Measurements from ENCODE around the gene DDB1. TPM values are rescaled to one million over a fixed set of nuclear protein-coding genes. Genes with fewer than 3 reads are reported as not detected.
A peak's percentile ranks its signal among the peaks of the same experiment; 100 is the strongest.

Gene DDB1
- total RNA-seq, 1 donor from 2014 or later = 328 TPM

- DNase-seq = no peak
These were observed 1.8 kb upstream of the DDB1 start for GRCh38 chr11:61334434-61335354.

DNA sequence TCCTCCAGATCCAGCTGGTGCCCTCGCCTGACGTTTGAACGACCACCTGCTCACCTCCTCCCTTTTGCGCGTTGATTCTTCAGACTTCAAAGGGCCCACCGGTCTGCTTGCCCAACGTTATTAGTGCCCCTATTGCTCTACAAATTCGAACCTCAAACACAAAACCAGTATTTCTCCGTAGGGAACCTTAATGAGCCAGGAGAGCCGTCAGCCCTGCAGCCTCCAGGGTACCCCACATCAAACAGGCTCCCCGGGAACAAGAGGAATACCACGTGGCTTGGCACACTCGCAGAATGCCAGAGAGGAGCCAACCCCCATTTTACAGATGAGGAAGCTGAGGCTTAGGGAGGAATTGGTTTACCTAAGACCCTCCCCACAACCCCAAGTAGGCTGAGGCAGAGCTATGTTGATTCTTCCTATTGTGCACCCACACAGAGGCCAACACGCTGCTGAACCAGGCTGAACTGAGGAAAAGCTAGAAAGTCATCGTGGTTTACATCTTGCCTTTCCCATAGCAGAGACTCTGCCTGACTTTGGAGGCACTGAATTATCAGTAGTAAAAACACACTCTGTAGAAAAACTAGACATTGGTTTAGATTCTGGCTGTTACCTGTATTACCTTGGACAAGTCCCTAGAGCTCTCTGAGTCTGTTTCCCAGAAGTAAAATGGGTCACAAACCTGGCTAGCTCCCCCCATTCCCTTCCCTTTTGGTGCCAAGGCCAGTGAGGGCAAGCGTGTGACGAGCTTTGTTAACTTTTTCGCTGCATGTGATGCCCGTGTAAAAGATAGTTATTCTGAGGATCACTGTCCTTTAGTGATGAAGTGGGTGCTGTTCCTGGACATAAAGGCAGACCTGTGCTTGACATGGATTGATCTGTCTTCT lies 887 bp upstream of the DDB1 start:
- no peak for DNase-seq

- peak; percentile 42 for DNase-seq
These were observed 566 bp downstream of the DDB1 start for GRCh38 chr11:61332281-61332796.

GRCh38 chr11:61331651-61332050 lies 1.3 kb downstream of the DDB1 start:
- DNase-seq = no peak

DNA sequence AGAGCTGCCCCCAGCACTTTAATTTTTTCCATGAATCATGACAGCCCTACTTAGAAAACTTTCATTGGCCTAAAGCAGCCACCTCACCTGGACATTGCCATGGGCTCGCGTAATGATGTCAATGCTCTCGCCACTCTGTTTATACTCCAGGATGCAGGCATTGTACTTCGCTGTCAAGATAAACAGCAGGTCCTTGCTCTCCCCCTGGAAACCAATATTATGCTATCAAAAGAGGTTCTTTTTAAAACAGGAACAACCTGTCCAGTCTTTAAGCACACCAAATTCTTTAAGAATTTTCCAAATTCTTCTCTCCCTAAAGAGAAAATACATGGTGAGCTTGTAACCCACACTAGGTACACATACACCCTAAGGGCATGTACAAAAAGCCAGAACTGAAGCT lies 3.0 kb downstream of the DDB1 start:
- DNase-seq = no peak

DNA sequence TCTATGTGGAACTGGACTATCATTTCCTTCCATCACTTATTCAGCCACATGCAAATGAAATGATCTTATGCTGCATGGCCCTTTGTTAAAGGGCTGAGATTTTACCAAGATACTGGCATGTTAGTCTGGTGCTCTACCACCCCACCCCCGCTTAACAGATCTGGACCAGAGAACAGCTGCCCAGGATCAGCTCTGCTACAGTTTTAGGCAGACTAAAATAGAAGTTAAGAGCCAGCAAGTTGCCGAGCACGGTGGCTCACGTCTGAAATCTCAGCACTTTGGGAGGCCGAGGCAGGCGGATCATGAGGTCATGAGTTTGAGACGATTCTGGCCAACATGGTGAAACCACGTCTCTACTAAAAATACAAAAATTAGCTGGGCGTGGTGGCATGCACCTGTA lies 4.6 kb downstream of the DDB1 start:
- no peak for DNase-seq

GRCh38 chr11:61327669-61328071 lies 5.2 kb downstream of the DDB1 start:
- DNase-seq = peak; percentile 15

GRCh38 chr11:61325649-61326414 lies 7.1 kb downstream of the DDB1 start:
- DNase-seq = no peak

- no peak for DNase-seq
These were observed 17.6 kb downstream of the DDB1 start for GRCh38 chr11:61315260-61315659.

DNA sequence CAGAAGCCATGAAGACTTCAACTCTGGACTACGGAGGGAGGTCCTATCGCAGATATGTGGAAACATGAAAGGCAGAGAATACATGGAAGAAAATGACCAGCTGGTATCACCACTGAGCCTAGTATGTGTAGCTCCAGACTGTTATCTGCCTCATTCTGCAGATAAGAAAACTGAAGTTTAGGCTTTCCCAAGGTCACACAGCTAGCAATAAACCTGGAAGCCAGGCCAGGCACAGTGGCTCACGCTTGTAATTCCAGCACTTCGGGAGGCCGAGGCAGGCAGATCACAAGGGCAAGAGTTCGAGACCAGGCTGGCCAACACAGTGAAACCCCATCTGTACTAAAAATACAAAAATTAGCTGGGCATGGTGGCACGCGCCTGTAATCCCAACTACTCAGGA lies 22.2 kb downstream of the DDB1 start:
- DNase-seq = no peak

DNA sequence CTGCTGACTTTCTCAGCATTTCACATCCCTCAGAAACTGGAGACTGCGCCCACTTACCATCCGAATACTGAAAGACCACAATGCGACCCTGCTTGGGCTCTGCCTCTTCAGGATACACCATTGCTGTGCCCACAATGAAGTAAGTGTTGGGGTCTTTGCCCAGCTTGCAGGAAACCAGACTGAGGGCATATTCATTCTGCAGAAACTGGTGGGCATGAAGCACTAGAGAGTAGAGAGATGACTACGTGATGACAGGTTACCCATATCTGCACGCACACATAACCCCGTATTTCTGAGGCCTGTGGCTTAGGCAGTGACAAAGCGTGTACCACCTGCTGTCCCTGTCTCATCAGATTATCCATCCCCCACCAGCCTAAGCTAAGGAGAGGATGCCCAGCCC lies 23.2 kb downstream of the DDB1 start:
- no peak for DNase-seq

GRCh38 chr11:61309141-61309540 lies 23.8 kb downstream of the DDB1 start:
- no peak for DNase-seq

DNA sequence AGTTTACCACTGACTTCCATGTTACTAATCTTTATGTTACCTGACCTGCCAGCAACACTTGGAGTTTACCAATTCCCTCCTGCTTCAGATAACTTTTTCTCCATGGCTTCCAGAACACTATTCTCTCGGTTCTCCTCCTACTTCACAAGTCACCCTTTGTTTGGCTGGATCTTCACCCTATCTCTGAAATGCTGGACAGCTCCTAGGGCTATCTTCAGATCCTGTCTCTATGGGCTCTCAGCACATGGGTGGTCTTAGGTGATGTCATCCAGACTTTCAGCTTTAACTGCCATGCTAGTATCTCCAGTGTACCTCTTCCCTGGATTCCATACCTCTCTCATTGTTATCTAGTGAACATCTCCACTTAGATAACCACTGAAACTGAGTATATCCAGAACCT lies 25.6 kb downstream of the DDB1 start:
- no peak for DNase-seq

DNA sequence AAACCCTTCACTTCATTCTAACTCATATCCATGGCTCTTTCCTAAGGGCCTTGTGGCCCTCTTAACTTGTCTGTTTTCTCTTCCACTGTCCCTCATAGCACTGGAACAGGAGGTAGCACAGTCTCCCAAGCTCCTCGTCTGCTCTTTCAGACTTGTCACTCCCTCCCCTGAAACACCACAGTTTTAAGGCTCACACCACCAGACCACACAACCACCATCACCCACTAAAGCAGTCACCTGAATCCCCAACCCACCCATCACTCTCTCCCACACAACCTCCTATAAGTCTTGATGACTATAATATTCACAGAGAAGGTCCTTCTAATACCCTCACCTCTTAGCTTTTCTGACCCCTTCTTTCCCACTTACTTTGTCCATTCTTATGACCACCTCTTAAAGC lies 26.7 kb downstream of the DDB1 start:
- DNase-seq = no peak

DNA sequence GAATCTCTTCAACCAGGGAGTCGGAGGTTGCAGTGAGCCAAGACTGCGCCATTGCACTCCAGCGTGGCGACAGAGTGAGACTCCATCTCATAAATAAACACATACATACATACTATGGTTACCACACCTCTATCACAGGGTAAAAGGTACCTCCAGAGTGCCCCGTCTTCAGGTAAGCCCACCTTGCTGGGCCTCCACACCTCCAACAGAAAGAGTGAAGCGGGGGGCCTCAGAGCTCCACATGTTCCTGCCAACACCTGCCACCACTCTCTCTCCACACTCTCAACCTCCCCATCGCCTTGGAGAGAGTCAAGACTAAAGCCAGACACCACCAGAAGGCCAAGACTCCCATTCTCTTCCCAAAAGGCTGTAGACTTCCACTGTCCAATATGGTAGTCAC lies 27.5 kb downstream of the DDB1 start:
- no peak for DNase-seq

GRCh38 chr11:61303725-61304124 lies 29.2 kb downstream of the DDB1 start:
- no peak for DNase-seq

DNA sequence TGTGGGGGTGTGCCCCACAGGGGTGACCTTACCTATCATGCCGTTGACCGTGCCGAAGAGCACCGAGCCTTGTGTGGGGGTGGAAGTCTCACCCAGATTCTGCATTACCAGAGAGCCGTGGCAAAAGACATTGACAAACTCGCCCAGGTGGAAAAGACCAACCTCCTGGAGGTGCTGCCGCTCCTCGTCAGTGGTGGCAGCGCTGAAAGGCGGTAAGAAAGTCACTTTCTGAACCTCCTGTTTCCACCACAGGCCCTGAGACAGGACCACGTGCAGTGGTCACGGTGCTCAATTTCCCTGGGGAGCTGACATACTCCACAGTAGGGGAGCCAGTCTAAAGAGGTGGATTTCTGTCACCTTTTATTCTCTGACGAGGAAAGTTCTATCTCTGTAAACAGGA lies 30.4 kb downstream of the DDB1 start:
- DNase-seq = no peak

GRCh38 chr11:61298663-61299244 lies 34.2 kb downstream of the DDB1 start:
- no peak for DNase-seq

- peak; percentile 96 for DNase-seq
These were observed 35.2 kb downstream of the DDB1 start for GRCh38 chr11:61297746-61298145.

DNA sequence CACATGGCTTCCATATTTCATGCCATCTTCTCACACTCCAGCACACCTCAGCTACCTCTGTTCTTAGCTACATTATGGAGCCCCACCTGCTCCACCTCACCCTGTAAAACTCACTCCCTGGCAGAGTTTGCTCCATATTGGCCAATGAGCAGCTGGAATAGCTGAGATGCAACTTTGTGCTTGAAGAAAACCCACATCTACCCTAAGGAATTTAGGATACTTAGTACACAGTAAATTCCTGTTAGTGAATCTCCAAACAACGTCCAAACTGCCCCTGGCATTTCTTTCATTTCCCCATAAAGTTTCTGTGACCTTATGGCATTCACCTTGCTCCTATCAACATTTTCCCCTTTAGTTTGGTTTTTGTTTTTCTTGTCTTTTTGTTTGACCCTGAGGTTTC lies 35.6 kb downstream of the DDB1 start:
- no peak for DNase-seq

DNA sequence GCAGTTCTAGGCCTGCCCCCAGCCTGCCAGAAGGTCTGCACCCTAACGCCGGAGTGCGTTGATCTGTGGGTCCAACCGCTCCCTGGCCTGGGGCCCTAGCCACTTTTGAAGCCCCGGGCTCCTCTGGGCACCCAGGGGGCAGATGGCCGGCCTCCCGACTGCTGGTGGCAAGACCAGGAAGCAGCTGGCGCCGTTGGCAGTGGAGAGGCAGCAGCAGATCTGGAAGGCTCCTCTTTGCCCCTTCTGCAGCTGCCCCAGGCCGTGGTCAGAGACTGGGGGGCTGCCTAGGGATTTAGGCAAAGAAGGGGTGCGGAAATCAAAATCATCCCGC lies 37.3 kb downstream of the DDB1 start:
- peak; percentile 37 for DNase-seq

All from dermis blood vessel endothelial cell (primary cell).